ENCODE results near the gene GSDME.
"Not testable (repeated sequence)": the region's sequence is repeated elsewhere in the genome, so short reads cannot be mapped to it uniquely, and the experiment has no call there.

Gene GSDME

DNA sequence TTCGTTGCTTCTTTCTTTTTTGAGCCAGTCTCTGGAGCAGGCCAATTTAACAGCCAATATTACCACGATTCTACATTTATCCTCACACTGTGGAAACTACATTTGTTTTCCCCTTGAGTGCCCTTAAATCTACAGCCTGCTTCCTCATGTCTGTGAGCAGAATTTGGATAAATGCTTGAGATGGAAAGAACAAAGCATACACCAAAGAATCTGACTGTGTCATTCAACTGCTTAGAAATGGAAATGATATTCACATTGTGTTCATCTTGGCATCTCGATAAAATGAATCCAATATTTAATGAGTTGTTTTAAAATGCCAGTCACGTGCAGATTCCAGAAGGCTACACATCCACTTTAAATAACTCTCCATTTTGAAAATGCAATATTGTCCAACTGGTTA, 41.0 kb upstream of the GSDME start:
- DNase-seq (ENCODE audit: low read depth in 1 of 2, low spot score in 1 of 2), result no peak
- TF ChIP-seq POLR2AphosphoS5 (IDR thresholded peaks at IDR 0.05; ENCODE audit: low read depth) (no peak), SPI1 (IDR thresholded peaks at IDR 0.05; ENCODE audit: borderline replicate concordance, low read depth) (no peak), GABPA (IDR thresholded peaks at IDR 0.05; ENCODE audit: low read depth) (no peak)
- TF ChIP-seq, protein P1, sequence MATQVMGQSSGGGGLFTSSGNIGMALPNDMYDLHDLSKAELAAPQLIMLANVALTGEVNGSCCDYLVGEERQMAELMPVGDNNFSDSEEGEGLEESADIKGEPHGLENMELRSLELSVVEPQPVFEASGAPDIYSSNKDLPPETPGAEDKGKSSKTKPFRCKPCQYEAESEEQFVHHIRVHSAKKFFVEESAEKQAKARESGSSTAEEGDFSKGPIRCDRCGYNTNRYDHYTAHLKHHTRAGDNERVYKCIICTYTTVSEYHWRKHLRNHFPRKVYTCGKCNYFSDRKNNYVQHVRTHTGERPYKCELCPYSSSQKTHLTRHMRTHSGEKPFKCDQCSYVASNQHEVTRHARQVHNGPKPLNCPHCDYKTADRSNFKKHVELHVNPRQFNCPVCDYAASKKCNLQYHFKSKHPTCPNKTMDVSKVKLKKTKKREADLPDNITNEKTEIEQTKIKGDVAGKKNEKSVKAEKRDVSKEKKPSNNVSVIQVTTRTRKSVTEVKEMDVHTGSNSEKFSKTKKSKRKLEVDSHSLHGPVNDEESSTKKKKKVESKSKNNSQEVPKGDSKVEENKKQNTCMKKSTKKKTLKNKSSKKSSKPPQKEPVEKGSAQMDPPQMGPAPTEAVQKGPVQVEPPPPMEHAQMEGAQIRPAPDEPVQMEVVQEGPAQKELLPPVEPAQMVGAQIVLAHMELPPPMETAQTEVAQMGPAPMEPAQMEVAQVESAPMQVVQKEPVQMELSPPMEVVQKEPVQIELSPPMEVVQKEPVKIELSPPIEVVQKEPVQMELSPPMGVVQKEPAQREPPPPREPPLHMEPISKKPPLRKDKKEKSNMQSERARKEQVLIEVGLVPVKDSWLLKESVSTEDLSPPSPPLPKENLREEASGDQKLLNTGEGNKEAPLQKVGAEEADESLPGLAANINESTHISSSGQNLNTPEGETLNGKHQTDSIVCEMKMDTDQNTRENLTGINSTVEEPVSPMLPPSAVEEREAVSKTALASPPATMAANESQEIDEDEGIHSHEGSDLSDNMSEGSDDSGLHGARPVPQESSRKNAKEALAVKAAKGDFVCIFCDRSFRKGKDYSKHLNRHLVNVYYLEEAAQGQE (IDR thresholded peaks at IDR 0.05; ENCODE audit: insufficient replicate concordance, low read depth), result no peak
- TF ChIP-seq, protein P2, sequence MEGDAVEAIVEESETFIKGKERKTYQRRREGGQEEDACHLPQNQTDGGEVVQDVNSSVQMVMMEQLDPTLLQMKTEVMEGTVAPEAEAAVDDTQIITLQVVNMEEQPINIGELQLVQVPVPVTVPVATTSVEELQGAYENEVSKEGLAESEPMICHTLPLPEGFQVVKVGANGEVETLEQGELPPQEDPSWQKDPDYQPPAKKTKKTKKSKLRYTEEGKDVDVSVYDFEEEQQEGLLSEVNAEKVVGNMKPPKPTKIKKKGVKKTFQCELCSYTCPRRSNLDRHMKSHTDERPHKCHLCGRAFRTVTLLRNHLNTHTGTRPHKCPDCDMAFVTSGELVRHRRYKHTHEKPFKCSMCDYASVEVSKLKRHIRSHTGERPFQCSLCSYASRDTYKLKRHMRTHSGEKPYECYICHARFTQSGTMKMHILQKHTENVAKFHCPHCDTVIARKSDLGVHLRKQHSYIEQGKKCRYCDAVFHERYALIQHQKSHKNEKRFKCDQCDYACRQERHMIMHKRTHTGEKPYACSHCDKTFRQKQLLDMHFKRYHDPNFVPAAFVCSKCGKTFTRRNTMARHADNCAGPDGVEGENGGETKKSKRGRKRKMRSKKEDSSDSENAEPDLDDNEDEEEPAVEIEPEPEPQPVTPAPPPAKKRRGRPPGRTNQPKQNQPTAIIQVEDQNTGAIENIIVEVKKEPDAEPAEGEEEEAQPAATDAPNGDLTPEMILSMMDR (IDR thresholded peaks at IDR 0.05; ENCODE audit: insufficient read depth, low read length), result no peak
- H3K27me3 ChIP-seq (ENCODE audit: insufficient read depth, poor library complexity, severe bottlenecking), result no peaks in the 10 kb centered on the region
- no peak overlapping the region for H3K27ac ChIP-seq (replicated peaks)
- no peak overlapping the region for H3K4me3 ChIP-seq (replicated peaks; ENCODE audit: insufficient read depth, low read length)

DNA sequence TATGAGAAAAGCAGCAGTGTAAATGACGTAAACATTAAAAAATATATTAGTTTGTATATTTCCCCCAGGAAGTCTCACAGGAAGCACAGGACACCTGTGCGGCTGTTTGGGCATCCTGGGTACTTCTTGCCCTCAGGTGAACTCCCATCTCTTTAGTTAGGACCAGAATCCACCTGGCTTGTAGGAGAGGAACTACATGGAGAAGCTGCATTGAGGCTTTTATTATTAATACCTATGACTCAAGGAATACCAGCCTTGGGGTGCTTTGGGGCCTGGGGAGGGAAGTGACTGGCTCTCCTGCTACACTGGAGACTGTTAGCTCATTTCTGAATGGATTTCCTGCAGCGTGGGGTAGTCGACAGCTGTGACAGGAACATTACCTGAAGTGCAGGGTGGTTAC, 40.0 kb upstream of the GSDME start:
- Histone ChIP-seq H3K27me3 (ENCODE audit: insufficient read depth, poor library complexity, severe bottlenecking) (no peaks in the 10 kb centered on the region), H3K4me3 (replicated peaks; ENCODE audit: insufficient read depth, low read length) (no peak overlapping the region), H3K27ac (replicated peaks) (no peak overlapping the region)
- TF ChIP-seq, protein P1 (IDR thresholded peaks at IDR 0.05; ENCODE audit: insufficient replicate concordance, low read depth), result no peak
- no peak for TF ChIP-seq SPI1 (IDR thresholded peaks at IDR 0.05; ENCODE audit: borderline replicate concordance, low read depth)
- TF ChIP-seq, protein P2 (IDR thresholded peaks at IDR 0.05; ENCODE audit: insufficient read depth, low read length), result no peak
- TF ChIP-seq POLR2AphosphoS5 (IDR thresholded peaks at IDR 0.05; ENCODE audit: low read depth), result no peak
- no peak for TF ChIP-seq GABPA (IDR thresholded peaks at IDR 0.05; ENCODE audit: low read depth)
- no peak for DNase-seq (ENCODE audit: low read depth in 1 of 2, low spot score in 1 of 2)

DNA sequence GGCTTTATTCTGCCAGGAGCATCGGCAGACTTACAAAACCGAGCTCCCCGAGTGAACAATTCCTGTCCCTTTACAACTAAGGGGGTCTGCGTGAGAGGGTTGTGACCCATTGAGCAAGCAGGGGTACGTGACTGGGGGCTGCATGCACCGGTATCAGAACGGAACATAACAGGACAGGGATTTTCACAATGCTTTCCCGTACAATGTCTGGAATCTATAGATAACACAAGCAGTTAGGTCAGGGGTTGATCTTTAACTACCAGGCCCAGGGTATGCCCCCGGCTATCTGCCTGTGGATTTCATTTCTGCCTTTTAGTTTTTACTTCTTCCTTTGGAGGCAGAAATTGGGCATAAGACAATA, 38.1 kb upstream of the GSDME start:
- no peak overlapping the region for H3K27ac ChIP-seq (replicated peaks)
- TF ChIP-seq GABPA (IDR thresholded peaks at IDR 0.05; ENCODE audit: low read depth), result no peak
- TF ChIP-seq, protein P2 (IDR thresholded peaks at IDR 0.05; ENCODE audit: insufficient read depth, low read length), result no peak
- no peak for TF ChIP-seq SPI1 (IDR thresholded peaks at IDR 0.05; ENCODE audit: borderline replicate concordance, low read depth)
- TF ChIP-seq, protein P1 (IDR thresholded peaks at IDR 0.05; ENCODE audit: insufficient replicate concordance, low read depth), result no peak
- no peak for TF ChIP-seq POLR2AphosphoS5 (IDR thresholded peaks at IDR 0.05; ENCODE audit: low read depth)
- H3K27me3 ChIP-seq (ENCODE audit: insufficient read depth, poor library complexity, severe bottlenecking), result no peaks in the 10 kb centered on the region
- no peak for DNase-seq (ENCODE audit: low read depth in 1 of 2, low spot score in 1 of 2)
- H3K4me3 ChIP-seq (replicated peaks; ENCODE audit: insufficient read depth, low read length), result no peak overlapping the region

DNA sequence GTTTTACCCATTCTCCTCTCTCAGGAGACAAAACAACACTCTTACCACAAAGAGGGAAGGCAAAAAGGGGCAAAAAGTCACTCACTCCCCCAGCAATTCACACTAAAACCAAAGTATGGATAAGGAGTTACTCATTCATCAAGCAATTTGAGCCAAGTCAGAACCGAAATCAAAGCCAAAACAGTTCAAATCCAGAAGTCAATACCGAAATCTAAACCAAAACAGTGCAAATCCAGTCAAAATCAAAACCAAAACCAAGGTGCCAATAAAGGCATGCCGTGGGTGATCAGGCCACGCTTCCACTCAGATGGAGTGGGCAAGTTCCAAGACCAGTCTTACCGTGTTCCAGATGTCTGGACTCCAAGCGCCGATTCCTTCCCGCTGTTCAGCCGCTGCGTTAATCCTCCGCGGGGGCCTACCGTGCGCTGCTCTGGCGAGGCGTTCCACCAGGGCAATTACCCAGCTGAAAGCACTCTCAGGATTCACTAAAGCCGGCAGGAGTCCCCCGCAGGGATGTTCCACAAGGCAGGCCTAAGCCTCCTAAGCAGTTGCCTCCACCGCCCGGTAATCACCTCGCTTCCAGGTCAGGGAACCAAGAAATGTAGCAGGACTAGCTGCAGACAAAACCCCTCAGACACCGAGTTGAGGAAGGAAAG, 37.6 kb upstream of the GSDME start:
- H3K4me3 ChIP-seq (replicated peaks; ENCODE audit: insufficient read depth, low read length); H3K27ac ChIP-seq (replicated peaks); H3K27me3 ChIP-seq (ENCODE audit: insufficient read depth, poor library complexity, severe bottlenecking); DNase-seq (ENCODE audit: low read depth in 1 of 2, low spot score in 1 of 2): not testable (repeated sequence)

All from HL-60 (cell line).